Neural cell (in vitro differentiated cells): Measurements from ENCODE around the gene GNAI1. TPM values are rescaled to one million over a fixed set of nuclear protein-coding genes. Genes with fewer than 3 reads are reported as not detected.

Experiments used
- H2AFZ ChIP-seq: fragments of 200-600, 300-800 bp; sonication (generic), shearing (Covaris generic); 2 replicates; pipeline ENCODE4 v1.6.0; 2014; ENCODE audit warnings: low read depth, mild to moderate bottlenecking, antibody characterized with exemption, low read length, moderate library complexity
- H3F3A ChIP-seq: fragments of 200-600 bp; shearing (Covaris generic); 2 replicates; pipeline ENCODE4 v1.6.1; 2016; ENCODE audit warnings: mild to moderate bottlenecking, moderate library complexity, mixed read lengths, antibody characterized with exemption, low read length; ENCODE audit not compliant: insufficient read depth, poor library complexity, severe bottlenecking
- H3K27ac ChIP-seq: fragments of 200-600, 300-800 bp; sonication (generic), shearing (Covaris generic); 2 replicates; pipeline ENCODE4 v1.5.1; 2014; ENCODE audit warnings: mild to moderate bottlenecking, low read length, moderate library complexity
- H3K27me3 ChIP-seq: fragments of 300-800, 200-600 bp; sonication (generic), shearing (Covaris generic); 2 replicates; pipeline ENCODE4 v1.6.0; 2014; ENCODE audit warnings: mild to moderate bottlenecking, low read depth, low read length, moderate library complexity; ENCODE audit not compliant: insufficient read depth
- H3K36me3 ChIP-seq: fragments of 300-800, 200-600 bp; sonication (generic), shearing (Covaris generic); 2 replicates; pipeline ENCODE4 v1.5.1; 2014; ENCODE audit warnings: mild to moderate bottlenecking, antibody characterized with exemption, low read length, moderate library complexity; ENCODE audit not compliant: insufficient read depth
- H3K4me2 ChIP-seq: fragments of 300-800, 200-600 bp; sonication (generic), shearing (Covaris generic); 2 replicates; pipeline ENCODE4 v1.6.0; 2014; ENCODE audit warnings: mild to moderate bottlenecking, low read length
- H3K4me3 ChIP-seq: fragments of 300-800, 200-600 bp; sonication (generic), shearing (Covaris generic); 2 replicates; pipeline ENCODE4 v1.5.1; 2014; ENCODE audit warnings: mild to moderate bottlenecking, low read length, moderate library complexity
- H3K79me2 ChIP-seq: fragments of 200-600 bp; shearing (Covaris generic); replicated peaks from 2 replicates; pipeline ENCODE4 v1.6.0; 2014; ENCODE audit warnings: mild to moderate bottlenecking, low read length, moderate library complexity; ENCODE audit not compliant: insufficient read depth
- H3K9ac ChIP-seq: fragments of 300-800, 200-600 bp; sonication (generic), shearing (Covaris generic); 2 replicates; pipeline ENCODE4 v1.6.1; 2016; ENCODE audit warnings: mild to moderate bottlenecking, low read length, mixed read lengths
- H3K9me2 ChIP-seq: fragments of 200-600 bp; shearing (Covaris generic); 2 replicates; pipeline ENCODE4 v1.6.1; 2016; ENCODE audit warnings: mild to moderate bottlenecking, low read length, mixed read lengths; ENCODE audit not compliant: insufficient read depth
- H3K9me3 ChIP-seq: fragments of 200-600, 300-800 bp; sonication (generic), shearing (Covaris generic); 2 replicates; pipeline ENCODE4 v1.6.1; 2016; ENCODE audit warnings: mild to moderate bottlenecking, mixed run types, low read length, moderate library complexity, mixed read lengths
- H4K20me1 ChIP-seq: fragments of 200-600 bp; shearing (Covaris generic); 2 replicates; pipeline ENCODE4 v1.6.1; 2016; ENCODE audit warnings: mild to moderate bottlenecking, mixed run types; ENCODE audit not compliant: insufficient read depth
- EP300 ChIP-seq: fragments of 450-650 bp; conservative IDR thresholded peaks from 2 replicates; pipeline ENCODE4 v1.6.1; 2014; ENCODE audit warnings: antibody characterized with exemption, mild to moderate bottlenecking, moderate library complexity; ENCODE audit not compliant: poor library complexity, severe bottlenecking
- EZH2 ChIP-seq: fragments of 200-600, 300-800 bp; shearing (Covaris generic), sonication (generic); IDR thresholded peaks from 2 replicates; pipeline ENCODE4 v1.6.1; 2014; ENCODE audit warnings: antibody characterized with exemption, low read length, borderline replicate concordance, mild to moderate bottlenecking; ENCODE audit not compliant: insufficient read depth, poor library complexity, severe bottlenecking
- MXI1 ChIP-seq: fragments of 450-650 bp; conservative IDR thresholded peaks from 2 replicates; pipeline ENCODE4 v1.6.1; 2014; ENCODE audit warnings: antibody characterized with exemption, mild to moderate bottlenecking; ENCODE audit not compliant: poor library complexity, severe bottlenecking
- POLR2AphosphoS5 ChIP-seq: IDR thresholded peaks from 2 replicates; pipeline ENCODE4 v1.6.1; 2012
- RAD21 ChIP-seq: fragments of 450-650 bp; conservative IDR thresholded peaks from 2 replicates; pipeline ENCODE4 v1.6.1; 2014; ENCODE audit warnings: antibody characterized with exemption, mild to moderate bottlenecking, moderate library complexity
- SMC3 ChIP-seq: fragments of 450-650 bp; conservative IDR thresholded peaks from 2 replicates; pipeline ENCODE4 v1.6.1; 2014; ENCODE audit warnings: antibody characterized with exemption, mild to moderate bottlenecking, moderate library complexity; ENCODE audit not compliant: poor library complexity
- TAF1 ChIP-seq: IDR thresholded peaks from 2 replicates; pipeline ENCODE4 v1.6.1; 2012; ENCODE audit warnings: low read depth
- polyA plus RNA-seq: library from polyadenylated mRNA; depleted of rRNA; stranded (reverse); fragments of >200 nt; gene quantifications from 2 replicates; pipeline ENCODE4 v1.2.3, GENCODE V29; 2014
- TF ChIP-seq, protein P1 (sequence below): IDR thresholded peaks from 2 replicates; pipeline ENCODE4 v1.6.1; 2012; ENCODE audit warnings: borderline replicate concordance
- TF ChIP-seq, protein P2 (sequence below): fragments of 450-650 bp; IDR thresholded peaks from 2 replicates; pipeline ENCODE4 v1.5.1; 2014; ENCODE audit warnings: antibody characterized with exemption, mild to moderate bottlenecking, moderate library complexity; ENCODE audit not compliant: poor library complexity, severe bottlenecking

Gene GNAI1
- polyA plus RNA-seq, 1 donor from 2014 or later: 69.3 TPM

DNA sequence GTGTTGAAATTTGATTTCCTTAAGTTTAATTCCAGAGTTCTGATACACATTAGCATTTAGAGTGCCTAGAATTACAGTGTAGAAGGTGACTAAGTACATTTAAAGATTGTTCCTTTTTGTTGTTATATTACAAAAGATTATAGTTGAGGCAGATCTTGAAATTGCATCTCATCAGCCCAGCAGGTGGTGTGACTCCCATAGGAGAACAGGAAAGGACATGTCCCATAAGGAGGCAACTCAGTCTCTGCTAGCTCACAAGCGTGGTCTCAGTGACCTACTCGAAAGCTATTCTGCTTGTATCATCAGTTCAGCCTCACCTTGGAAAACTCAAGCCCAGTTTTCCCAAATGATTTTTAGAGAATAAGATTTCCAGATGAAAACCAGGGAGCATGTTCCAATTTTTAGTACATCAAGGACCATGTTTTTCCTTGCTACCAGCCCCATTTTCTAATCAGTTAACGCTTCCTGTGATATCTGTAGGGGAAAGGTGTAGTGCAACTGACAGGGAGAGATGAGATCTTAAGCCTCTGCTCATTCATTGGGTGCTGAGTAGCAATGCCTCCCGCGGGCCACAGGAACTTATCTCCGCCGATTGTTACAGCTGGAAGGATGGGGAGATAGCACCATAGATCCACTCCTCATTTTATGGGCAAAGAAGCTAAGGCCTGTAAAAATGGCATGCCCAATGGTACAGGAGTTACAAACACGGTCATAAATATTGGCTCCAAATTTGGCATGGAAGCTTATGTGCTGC lies 1.1 kb upstream of the GNAI1 start:
- no peak for TF ChIP-seq POLR2AphosphoS5
- no peak for TF ChIP-seq TAF1
- no peak for TF ChIP-seq SMC3
- no peak for TF ChIP-seq EP300
- TF ChIP-seq, protein P1, sequence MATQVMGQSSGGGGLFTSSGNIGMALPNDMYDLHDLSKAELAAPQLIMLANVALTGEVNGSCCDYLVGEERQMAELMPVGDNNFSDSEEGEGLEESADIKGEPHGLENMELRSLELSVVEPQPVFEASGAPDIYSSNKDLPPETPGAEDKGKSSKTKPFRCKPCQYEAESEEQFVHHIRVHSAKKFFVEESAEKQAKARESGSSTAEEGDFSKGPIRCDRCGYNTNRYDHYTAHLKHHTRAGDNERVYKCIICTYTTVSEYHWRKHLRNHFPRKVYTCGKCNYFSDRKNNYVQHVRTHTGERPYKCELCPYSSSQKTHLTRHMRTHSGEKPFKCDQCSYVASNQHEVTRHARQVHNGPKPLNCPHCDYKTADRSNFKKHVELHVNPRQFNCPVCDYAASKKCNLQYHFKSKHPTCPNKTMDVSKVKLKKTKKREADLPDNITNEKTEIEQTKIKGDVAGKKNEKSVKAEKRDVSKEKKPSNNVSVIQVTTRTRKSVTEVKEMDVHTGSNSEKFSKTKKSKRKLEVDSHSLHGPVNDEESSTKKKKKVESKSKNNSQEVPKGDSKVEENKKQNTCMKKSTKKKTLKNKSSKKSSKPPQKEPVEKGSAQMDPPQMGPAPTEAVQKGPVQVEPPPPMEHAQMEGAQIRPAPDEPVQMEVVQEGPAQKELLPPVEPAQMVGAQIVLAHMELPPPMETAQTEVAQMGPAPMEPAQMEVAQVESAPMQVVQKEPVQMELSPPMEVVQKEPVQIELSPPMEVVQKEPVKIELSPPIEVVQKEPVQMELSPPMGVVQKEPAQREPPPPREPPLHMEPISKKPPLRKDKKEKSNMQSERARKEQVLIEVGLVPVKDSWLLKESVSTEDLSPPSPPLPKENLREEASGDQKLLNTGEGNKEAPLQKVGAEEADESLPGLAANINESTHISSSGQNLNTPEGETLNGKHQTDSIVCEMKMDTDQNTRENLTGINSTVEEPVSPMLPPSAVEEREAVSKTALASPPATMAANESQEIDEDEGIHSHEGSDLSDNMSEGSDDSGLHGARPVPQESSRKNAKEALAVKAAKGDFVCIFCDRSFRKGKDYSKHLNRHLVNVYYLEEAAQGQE: no peak
- TF ChIP-seq MXI1: no peak
- TF ChIP-seq RAD21: no peak
- no peak for TF ChIP-seq EZH2
- TF ChIP-seq, protein P2, sequence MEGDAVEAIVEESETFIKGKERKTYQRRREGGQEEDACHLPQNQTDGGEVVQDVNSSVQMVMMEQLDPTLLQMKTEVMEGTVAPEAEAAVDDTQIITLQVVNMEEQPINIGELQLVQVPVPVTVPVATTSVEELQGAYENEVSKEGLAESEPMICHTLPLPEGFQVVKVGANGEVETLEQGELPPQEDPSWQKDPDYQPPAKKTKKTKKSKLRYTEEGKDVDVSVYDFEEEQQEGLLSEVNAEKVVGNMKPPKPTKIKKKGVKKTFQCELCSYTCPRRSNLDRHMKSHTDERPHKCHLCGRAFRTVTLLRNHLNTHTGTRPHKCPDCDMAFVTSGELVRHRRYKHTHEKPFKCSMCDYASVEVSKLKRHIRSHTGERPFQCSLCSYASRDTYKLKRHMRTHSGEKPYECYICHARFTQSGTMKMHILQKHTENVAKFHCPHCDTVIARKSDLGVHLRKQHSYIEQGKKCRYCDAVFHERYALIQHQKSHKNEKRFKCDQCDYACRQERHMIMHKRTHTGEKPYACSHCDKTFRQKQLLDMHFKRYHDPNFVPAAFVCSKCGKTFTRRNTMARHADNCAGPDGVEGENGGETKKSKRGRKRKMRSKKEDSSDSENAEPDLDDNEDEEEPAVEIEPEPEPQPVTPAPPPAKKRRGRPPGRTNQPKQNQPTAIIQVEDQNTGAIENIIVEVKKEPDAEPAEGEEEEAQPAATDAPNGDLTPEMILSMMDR: no peak
- Histone ChIP-seq H2AFZ (no peak overlapping the region), H3K27me3 (no peaks in the 10 kb centered on the region), H3K36me3 (no peaks in the 10 kb centered on the region), H3K4me2 (no peak overlapping the region), H3K79me2 (peaks cover 11% of the 10 kb centered on the region), H4K20me1 (no peaks in the 10 kb centered on the region), H3F3A (peaks cover 7% of the 10 kb centered on the region), H3K4me3 (no peak overlapping the region), H3K9me2 (no peaks in the 10 kb centered on the region), H3K9ac (no peak overlapping the region), H3K27ac (no peak overlapping the region), H3K9me3 (no peaks in the 10 kb centered on the region)

- Histone ChIP-seq H3K9me3 (no peaks in the 10 kb centered on the region), H3K36me3 (no peaks in the 10 kb centered on the region), H3K27me3 (no peaks in the 10 kb centered on the region), H3K4me3 (peak overlapping the region; percentile 60), H3K27ac (no peak overlapping the region), H3K9ac (no peak overlapping the region), H3K79me2 (peaks cover 17% of the 10 kb centered on the region), H3K9me2 (no peaks in the 10 kb centered on the region), H3K4me2 (no peak overlapping the region), H2AFZ (no peak overlapping the region), H4K20me1 (no peaks in the 10 kb centered on the region), H3F3A (peaks cover 7% of the 10 kb centered on the region)
- no peak for TF ChIP-seq TAF1
- TF ChIP-seq EP300: no peak
- TF ChIP-seq, protein P1: no peak
- no peak for TF ChIP-seq MXI1
- TF ChIP-seq POLR2AphosphoS5: no peak
- TF ChIP-seq SMC3: no peak
- TF ChIP-seq RAD21: no peak
Measured at GRCh38 chr7:80134115-80134535, 506 bp upstream of the GNAI1 start.
